ENCODE results near the gene PELI2. TPM values are rescaled to one million over a fixed set of nuclear protein-coding genes. Genes with fewer than 3 reads are reported as not detected.

PELI2 gene
- polyA plus RNA-seq, 3 donors = 25.2 to 29.3 (median 29.1) TPM

DNA sequence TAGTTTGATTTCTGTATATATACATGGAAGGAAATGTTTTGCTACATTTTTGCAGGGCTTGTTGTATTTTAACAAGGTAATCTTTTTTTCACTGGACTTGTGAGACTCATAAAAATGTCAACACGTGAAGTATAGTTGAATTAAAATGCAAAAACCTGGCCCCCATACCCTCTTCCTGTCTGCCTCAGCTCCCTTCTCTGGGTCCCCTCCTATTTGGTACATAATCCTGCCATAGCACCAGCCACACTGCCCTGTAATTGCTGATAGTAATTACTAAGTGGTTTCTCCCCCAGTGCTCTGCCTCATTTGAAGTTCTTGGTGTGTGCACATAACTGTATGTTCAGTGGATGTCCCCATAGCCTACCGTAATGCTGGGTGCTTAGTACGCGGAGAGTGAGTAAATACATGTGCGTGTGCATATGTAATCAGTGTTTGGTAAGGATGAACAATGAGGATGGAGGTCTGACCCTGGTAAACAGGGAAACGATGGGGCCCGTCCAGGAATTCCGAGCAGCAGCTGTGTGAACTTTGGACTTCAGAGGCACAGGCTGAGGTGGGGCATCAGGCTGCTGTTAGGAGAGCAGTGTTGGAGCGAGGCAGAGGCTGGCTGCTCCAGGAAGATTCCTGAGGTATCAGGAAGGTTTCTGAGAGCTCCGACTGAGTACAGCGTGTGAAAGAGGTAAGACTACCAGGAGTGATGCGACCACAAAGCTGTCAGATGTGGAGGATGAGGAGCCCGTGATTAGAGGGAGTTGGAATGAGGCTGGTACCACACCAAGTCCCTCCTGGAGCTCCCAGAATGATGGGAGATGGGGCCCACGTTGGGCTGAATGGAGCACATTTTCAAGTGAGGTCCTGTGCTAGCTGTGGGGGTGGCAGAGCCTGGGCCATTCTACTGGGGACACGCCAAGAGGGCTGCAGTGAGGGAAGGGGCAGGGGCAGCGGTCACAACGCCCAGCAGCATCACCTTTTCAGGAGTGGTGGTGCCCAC, 106.8 kb downstream of the PELI2 start:
- DNase-seq (ENCODE audit: low read depth in 3 of 3, low spot score in 2 of 3) = no peak

DNA sequence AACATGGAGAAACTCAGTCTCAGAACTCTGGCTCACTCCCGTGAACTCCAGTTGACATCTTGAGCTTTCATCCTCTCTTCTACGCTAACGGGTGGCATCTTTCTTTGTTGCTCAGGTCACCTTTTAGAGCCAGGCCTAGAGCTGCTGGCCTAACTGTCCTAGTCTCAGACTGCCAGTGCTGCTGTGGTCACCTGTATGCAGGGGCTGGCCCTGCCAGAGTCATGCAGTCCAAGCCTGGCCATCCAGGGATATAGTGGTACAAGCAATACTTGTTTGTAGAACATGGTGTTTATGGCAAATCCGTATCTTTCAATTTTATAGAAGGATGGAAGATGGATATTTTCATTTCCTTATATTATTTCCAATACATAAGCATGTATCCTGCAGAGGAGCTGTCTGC, 117.2 kb downstream of the PELI2 start:
- DNase-seq (ENCODE audit: low read depth in 3 of 3, low spot score in 2 of 3) = no peak

DNA sequence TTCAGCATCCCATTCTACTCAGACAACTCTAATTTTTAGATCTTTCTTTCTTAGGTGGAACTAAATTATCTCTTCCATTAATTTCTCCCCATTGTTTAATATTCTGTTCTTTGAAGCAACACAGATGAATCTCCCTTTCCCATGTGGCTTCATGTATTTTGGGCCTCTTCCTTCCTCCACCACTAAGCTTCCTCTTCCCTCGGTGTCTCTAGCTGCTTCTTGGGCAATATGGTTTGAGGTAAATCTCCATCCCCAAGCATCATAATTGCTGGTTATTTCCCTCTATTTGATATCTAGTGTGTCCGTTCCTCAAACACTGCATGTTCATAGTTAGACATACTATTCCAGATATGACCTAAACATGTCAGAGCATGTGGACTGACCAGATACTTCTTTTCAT, 119.2 kb downstream of the PELI2 start:
- no peak for DNase-seq (ENCODE audit: low read depth in 3 of 3, low spot score in 2 of 3)

DNA sequence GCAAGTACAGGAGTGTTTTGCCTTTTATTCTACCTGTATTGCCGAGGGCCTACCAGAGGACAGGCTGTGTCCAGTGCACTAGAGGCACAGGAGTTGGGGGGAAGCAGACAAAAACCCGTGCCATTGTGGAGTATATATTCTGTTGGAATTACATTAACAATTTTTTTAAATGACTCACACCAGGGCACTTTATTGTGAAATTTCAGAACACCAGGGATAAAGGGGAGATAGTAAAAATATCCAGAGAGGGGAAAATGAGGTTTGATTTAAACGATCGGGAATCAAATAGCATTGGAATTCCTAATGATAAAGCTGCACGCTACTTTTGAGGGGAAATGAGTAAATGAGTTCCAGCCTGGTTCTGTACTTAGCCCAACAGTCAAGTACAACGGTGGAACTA, 123.2 kb downstream of the PELI2 start:
- DNase-seq (ENCODE audit: low read depth in 3 of 3, low spot score in 2 of 3) = no peak

DNA sequence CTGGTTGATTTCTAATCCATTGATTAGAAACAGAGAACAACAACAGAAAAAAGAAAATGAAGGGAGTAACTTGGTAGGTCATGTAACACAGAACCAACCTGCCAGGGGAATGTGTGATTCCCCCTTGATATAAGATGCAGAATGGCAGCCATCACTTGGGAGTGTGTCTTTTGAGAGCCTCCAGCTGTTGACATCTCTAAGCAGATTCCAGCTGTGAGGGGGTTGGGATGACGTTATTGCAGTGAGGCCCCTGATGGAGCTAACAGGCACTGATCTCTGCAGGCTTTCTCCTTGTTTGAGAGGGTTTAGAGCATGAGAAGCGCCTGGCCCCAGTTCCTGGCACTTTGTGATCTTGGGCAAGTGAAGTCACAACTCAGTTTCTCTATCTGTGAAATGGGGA, 124.9 kb downstream of the PELI2 start:
- no peak for DNase-seq (ENCODE audit: low read depth in 3 of 3, low spot score in 2 of 3)

DNA sequence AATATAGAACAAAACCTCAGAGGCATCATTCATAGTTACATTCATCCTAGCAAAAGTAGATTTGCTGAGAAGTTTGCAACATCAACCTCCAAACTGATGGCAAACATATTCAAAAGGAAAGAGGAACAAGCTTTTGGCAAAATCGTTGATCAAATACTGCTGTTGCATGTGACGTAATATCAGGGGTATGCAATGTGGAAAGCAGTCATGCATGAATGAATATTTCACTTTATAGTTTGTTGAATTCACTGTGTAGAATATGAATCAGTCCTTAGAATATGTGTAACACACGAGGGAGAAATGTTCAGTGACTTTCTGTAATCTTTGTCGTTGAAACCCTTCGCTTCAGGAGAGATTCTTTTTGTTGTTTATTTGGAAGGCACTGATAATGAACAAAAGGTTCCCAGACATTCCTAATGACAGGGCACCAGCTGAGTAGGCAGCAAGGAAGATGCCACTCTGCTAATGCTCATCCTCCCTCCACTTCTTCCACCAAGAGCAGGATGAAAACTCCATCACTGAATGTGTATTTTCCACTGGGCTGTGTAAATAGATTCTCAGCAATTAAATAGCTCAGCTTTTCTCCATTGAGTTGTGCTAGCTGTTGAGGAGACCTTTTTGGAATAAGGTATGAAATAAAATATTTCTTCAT, 126.1 kb downstream of the PELI2 start:
- no peak for DNase-seq (ENCODE audit: low read depth in 3 of 3, low spot score in 2 of 3)

DNA sequence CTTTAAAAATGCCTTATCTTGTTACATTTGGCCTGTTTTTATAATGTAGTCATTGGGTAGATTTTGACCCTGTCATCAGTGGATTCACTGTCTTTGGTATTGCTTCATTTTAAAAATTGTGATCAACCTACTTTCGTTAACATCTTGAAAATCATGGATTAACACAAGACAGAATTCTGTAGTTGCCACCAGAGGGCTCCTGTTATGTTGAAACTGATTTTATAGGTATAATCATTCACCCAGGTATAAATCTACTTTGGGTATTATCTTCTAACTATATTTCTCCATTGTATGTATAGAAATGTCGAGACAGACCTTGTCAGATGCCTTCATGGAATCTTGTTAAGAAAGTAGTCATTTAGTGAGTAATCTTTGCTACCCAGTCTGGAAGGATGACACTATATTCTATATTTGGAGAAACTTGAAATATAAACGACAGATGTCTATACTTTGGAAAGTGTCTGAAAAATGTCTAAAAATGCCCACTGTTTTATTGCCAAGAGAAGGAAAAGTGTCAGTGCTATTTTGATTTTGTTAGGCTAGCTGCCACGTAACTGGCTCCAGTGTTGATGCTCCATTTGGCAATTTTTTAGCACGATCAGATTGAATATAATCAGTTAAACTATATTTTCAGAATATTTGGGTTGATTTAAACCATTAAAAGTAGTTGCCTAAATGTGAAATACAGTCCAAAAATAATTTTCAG, 129.4 kb downstream of the PELI2 start:
- no peak for DNase-seq (ENCODE audit: low read depth in 3 of 3, low spot score in 2 of 3)

DNA sequence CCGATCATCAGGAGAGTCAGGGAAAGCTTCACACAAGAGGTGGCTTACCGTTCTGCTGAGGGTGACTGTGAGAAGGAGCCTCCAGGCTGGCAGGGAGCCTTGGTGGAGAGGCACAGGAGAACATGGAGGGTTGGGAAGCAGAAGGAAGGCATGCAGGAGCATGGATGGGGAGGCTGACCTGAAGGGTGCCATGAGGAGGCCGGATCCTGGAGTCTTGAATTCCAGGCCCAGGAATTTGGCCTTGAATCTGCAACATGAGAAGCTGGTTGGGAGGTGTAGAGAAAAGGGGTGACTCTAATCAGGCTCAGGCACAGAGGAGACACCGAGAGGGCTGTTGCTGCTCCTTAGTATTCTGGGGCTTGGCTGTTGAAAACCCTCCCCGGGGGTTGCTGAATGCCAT, 130.2 kb downstream of the PELI2 start:
- no peak for DNase-seq (ENCODE audit: low read depth in 3 of 3, low spot score in 2 of 3)

DNA sequence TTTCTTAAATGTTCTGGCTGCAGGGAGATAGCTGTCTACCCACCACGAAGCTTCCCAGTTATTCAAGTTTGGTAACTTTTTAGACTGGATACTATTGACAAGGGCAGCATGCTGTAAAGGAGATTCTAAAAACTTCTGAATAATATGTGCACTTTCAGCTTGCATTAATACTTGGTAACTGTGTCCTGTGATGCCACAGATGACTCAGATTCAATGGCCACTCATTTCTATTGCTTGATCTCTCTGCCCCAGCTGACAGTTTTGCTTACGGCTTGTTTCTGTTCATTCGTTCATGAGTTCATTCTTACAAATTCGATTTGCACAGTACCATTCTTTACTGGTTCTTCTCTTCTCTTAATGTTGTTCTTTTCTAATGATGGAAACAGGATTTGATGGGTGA, 142.8 kb downstream of the PELI2 start:
- no peak for DNase-seq (ENCODE audit: low read depth in 3 of 3, low spot score in 2 of 3)

DNA sequence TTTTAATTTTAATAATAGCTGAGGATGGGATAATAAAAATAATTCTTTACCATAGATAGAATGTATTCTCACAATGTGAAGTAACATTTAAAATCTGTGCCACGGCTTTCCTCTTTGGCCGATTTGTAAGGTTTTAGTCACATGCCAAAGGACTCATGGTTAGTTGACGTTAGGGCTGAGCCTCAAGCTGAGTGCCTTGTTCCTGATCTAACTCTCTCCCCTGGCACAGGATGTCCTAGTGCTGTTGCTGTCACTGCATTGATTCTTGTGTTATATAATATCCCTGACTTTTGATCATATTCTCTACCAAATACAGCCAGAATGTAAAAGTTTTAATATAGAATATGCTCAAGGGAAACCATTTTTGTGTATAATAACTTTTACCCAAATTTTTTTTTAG, 144.3 kb downstream of the PELI2 start:
- no peak for DNase-seq (ENCODE audit: low read depth in 3 of 3, low spot score in 2 of 3)

DNA sequence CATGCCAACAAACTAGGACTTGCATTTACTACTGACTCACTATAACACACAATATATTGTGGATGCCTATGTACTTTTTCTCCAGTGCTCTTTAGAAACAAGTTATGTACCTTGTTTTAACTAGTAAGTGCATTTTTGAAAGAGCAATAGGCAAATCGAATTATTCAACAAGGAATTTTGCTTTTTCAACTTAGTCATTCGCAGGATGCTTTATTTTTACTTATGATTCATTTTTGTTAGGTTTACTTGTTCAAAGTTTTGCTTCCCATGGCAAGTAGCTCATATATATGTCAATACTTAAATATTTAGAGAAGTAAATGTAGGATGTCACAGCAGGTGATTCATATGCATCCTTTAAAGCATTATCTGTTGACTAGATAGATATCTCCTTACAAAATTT, 149.8 kb downstream of the PELI2 start:
- no peak for DNase-seq (ENCODE audit: low read depth in 3 of 3, low spot score in 2 of 3)

DNA sequence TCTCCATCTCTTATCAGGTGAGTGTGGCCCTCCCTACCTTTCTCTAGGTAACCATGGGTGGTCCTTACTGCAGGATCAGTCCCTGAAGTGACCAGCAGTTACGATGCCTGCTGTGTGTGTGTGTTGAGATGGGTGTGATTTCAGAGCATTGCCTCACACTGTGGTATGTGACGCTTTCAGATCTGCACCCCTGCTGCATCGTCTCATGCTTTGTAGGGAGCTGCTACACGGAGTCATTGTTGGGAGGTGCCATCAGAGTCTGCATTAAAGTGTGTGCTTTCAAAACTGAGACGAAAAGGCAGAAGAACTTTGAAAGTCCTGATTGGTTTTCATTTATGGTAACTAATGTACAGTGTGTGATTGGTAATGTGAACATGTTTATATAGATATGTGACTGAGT, 150.5 kb downstream of the PELI2 start:
- DNase-seq (ENCODE audit: low read depth in 3 of 3, low spot score in 2 of 3) = no peak

DNA sequence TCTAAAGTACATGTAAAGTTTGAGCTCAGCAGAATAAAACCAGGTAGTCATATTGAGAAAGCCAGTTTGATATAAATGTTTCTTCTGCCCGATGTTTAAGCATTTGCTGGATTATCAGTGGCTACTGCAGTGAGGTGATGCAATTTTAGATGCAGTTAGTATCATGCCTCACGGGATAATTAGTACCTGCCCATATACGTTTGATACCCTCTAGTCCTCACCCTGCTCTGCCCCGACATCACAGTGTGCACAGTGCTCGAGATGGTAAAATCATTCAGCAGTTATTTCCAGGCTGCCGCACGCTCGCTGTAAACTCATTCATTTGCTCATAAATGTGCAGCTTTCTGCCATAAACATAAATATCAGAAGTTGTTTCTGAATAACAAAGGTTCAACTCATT, 152.7 kb downstream of the PELI2 start:
- DNase-seq (ENCODE audit: low read depth in 3 of 3, low spot score in 2 of 3) = no peak

DNA sequence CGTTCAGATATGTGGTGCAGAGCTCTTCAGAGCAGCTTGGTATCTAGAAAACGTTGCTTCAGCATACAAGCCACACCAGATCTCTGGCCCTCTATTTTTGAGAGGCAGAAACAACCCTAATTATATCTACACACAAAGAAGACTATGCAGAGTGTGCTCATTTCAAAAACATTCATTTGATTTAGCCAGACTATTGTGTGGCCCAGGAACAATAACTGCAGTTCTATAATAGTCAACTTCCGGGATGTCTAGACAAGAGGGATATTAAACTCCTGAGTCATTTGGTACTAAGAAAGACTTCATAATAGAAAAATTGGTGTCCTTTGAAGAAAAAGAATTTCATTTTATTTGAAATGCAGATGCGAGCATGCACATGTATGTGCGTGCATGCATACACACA, 153.8 kb downstream of the PELI2 start:
- no peak for DNase-seq (ENCODE audit: low read depth in 3 of 3, low spot score in 2 of 3)

DNA sequence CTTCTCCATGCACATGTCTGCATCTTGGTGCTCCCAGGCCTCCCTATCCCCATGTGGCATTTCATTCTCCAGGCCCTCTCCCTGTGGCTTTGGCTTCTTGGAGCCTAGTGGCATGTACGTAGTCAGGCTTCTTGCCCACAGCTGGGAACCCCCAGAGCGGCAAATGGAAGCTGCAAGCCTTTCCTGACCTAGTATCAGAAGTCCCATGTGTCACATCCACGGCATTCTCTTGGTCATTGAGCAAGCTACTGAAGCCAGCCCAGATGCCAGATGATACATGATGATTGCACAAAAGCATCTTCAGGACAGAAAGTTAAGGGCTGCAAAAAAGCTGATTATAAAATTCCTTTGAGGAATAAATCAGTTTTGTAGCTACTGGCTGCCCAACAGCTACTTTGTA, 154.9 kb downstream of the PELI2 start:
- no peak for DNase-seq (ENCODE audit: low read depth in 3 of 3, low spot score in 2 of 3)

DNA sequence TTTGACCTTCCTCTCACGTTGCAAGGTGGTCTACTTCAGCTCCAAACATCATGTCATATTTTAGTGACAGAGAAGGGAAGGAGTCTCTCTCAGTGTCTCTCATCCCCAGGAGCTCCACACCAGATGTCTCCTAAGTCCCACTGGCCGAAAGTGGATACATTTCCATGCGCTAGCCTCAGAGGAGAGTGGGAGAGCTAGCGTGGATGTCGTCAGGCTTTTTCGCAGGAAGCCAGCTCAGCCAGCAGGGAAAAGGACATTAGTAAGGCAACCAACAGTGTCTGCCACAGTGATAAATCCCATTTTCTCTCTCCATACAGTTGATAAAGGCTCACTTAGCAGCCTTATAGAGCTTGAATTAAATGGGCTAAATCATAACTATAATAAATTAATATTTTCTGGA, 155.7 kb downstream of the PELI2 start:
- DNase-seq (ENCODE audit: low read depth in 3 of 3, low spot score in 2 of 3) = no peak

DNA sequence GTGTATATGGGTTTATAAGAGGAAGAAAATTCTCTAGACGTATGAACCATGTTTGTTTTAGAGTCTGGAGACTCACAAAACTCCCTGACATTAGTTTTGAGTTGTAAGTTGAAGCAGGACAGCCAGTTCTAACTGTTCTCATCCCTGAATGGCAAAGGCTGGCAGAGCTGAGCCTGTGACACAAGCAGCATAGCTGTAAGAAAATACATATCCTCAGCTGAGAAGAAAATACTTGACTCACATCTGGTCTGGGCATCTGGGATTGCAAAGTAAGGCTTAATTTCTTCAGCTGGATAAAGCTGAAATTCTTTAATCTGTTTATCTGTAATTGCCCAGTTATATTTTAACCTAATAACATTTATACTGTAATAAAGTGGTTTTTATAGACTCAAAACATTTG, 156.3 kb downstream of the PELI2 start:
- no peak for DNase-seq (ENCODE audit: low read depth in 3 of 3, low spot score in 2 of 3)

DNA sequence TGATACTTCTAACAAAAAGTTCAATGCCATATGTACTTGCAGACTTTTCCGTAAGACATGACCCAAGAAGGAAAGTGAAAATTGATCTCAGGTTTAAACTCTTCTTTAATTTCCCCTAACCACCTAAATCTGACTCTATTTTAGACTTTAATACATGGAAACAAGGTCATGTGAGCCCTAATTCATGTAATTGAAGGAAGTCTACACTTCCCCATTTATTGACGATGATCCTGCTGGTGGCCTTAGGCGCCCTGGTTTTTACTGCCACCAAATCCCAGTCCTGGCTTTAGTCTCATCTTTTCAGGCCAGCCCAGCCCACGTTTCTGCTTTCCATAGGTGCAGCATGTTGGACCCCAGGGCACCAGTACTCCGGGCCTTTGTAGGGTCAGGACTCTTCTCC, 157.9 kb downstream of the PELI2 start:
- no peak for DNase-seq (ENCODE audit: low read depth in 3 of 3, low spot score in 2 of 3)

DNA sequence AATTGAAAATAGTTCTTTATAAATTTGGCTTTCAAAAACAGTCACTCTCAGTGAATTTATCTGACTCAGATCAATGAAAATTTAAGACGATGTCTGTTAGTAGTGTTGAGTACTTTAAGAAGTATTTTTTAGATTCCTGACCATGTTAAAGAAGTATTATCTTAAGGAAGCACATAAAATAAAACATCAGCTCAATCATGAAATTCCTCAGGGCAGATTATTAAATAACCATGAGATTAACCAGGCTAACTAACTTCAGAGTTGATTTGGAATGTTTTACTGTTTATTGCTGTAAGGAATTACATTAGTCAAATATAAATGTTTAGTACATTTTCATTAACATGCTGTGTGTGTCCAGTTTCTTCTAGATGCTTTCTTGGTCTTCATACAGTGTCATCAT, 160.2 kb downstream of the PELI2 start:
- DNase-seq (ENCODE audit: low read depth in 3 of 3, low spot score in 2 of 3) = no peak

DNA sequence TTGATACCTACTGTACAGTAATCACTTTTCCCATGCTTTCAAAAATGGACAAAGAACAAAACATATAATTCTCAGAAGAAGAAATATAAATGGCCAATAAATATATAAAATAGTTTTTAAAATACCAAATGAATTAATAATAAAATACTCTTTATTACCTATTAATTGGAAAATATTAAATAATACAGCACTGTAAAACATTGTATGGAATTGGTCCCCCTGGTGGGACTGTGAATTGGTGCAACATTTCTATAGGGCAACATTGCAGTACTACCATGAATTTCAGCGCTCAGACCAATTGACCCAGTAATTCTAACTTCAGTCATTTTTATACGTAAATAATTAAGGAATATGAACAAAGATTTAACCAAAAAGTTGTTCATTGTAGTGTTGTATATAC, 162.6 kb downstream of the PELI2 start:
- DNase-seq (ENCODE audit: low read depth in 3 of 3, low spot score in 2 of 3) = no peak

DNA sequence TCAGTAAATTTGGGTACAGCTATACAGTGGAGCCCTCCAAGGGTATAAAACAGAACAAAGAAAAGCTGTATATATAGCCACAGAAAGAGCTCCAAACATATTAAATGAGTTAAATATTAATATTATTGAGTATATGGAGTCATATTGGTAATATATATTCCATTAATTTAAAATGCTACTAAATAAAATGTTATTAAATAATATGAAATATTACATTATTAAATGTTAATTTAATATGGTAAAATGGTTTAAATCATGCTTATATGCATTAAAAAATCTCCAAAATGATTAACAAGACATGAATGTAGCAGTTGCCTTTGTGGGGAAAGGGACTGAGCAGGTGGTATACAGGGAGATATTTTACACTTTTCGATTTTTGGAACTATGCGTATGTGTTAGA, 164.0 kb downstream of the PELI2 start:
- no peak for DNase-seq (ENCODE audit: low read depth in 3 of 3, low spot score in 2 of 3)

DNA sequence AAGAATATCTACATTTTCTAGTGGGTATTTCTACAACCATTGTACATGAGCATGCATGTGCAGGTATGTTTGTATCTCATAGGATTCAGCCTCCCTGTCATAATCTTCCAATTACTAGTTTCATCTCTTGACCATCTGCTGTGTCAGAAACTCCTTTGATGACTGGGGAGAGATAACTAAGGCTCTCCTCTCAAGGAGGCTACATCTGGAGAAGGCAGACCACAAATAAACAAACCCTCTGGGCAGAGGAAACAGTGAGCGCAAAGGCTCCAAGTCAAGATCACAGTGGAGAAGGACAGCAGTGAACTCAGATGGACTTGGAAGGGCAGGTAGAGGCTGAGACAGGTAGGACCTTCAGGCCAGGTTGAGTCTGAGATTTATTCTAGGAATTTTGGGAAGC, 166.4 kb downstream of the PELI2 start:
- no peak for DNase-seq (ENCODE audit: low read depth in 3 of 3, low spot score in 2 of 3)
